HG02938 (cell line): Measurements from ENCODE around the gene HSPB2.
A peak's percentile ranks its signal among the peaks of the same experiment; 100 is the strongest.
"Not testable (repeated sequence)": the region's sequence is repeated elsewhere in the genome, so short reads cannot be mapped to it uniquely, and the experiment has no call there.

Experiments
- ATAC-seq: cut with Tn5 transposase; IDR thresholded peaks from one replicate; pipeline ENCODE4 v1.9.1; 2021; ENCODE audit warnings: mild to moderate bottlenecking, moderate library complexity; ENCODE audit not compliant: unreplicated experiment

The HSPB2 gene

GRCh38 chr11:111912535-111912934, at the start of gene HSPB2:
TSS of gene HSPB2 (plus strand) at chr11:111912734. CDS start at chr11:111912830, 96 bp downstream.
- ATAC-seq: no peak

- ATAC-seq: no peak
Measured at GRCh38 chr11:111870113-111870512, 42.4 kb upstream of the HSPB2 start.

- ATAC-seq: no peak
Measured at GRCh38 chr11:111870522-111870885, 42.0 kb upstream of the HSPB2 start.

- ATAC-seq: peak; percentile 78
Measured at GRCh38 chr11:111870886-111871692, 41.4 kb upstream of the HSPB2 start, which contains the start of gene ALG9. TSS of gene ALG9 (minus strand) at chr11:111871581. CDS start at chr11:111871482, 99 bp downstream.

- no peak for ATAC-seq
Measured at GRCh38 chr11:111871693-111872161, 40.8 kb upstream of the HSPB2 start.

GRCh38 chr11:111878385-111878848, 34.1 kb upstream of the HSPB2 start:
- peak; percentile 3 for ATAC-seq

- peak; percentile 90 for ATAC-seq
Measured at GRCh38 chr11:111878849-111879636, 33.5 kb upstream of the HSPB2 start, which contains the start of the genes CFAP68 and FDXACB1. TSS of gene CFAP68 (plus strand) at chr11:111879541. CDS start at chr11:111879561, 20 bp downstream. TSS of gene FDXACB1 (minus strand) at chr11:111879165. CDS start at chr11:111879132, 33 bp downstream.

GRCh38 chr11:111879637-111879960, 32.9 kb upstream of the HSPB2 start:
- peak; percentile 4 for ATAC-seq

GRCh38 chr11:111882202-111882601, 30.3 kb upstream of the HSPB2 start:
- no peak for ATAC-seq

GRCh38 chr11:111885053-111885452, 27.5 kb upstream of the HSPB2 start:
- not testable (repeated sequence) for ATAC-seq

- ATAC-seq: no peak
Measured at GRCh38 chr11:111886032-111886431, 26.5 kb upstream of the HSPB2 start.

- ATAC-seq: no peak
Measured at GRCh38 chr11:111886844-111887243, 25.7 kb upstream of the HSPB2 start.

- ATAC-seq: no peak
Measured at GRCh38 chr11:111905411-111905810, 7.1 kb upstream of the HSPB2 start.

GRCh38 chr11:111906680-111907079, 5.9 kb upstream of the HSPB2 start:
- ATAC-seq: no peak

GRCh38 chr11:111908639-111909305, 3.8 kb upstream of the HSPB2 start:
- no peak for ATAC-seq

- no peak for ATAC-seq
Measured at GRCh38 chr11:111909378-111909777, 3.2 kb upstream of the HSPB2 start.

GRCh38 chr11:111910676-111911562, 1.6 kb upstream of the HSPB2 start:
- no peak for ATAC-seq

- ATAC-seq: no peak
Measured at GRCh38 chr11:111911563-111912401, 752 bp upstream of the HSPB2 start, which contains the start of gene CRYAB. TSS of gene CRYAB (minus strand) at chr11:111911770. CDS start at chr11:111911724, 46 bp downstream.
